Nucleus accumbens (tissue), 56 donors: ENCODE results near the gene NPHP4.

Experiments
- DNase-seq, 56 donors: peaks; one replicate each; lab custom pipeline; 2025; lab: John Stamatoyannopoulos, UW

Gene NPHP4

DNA sequence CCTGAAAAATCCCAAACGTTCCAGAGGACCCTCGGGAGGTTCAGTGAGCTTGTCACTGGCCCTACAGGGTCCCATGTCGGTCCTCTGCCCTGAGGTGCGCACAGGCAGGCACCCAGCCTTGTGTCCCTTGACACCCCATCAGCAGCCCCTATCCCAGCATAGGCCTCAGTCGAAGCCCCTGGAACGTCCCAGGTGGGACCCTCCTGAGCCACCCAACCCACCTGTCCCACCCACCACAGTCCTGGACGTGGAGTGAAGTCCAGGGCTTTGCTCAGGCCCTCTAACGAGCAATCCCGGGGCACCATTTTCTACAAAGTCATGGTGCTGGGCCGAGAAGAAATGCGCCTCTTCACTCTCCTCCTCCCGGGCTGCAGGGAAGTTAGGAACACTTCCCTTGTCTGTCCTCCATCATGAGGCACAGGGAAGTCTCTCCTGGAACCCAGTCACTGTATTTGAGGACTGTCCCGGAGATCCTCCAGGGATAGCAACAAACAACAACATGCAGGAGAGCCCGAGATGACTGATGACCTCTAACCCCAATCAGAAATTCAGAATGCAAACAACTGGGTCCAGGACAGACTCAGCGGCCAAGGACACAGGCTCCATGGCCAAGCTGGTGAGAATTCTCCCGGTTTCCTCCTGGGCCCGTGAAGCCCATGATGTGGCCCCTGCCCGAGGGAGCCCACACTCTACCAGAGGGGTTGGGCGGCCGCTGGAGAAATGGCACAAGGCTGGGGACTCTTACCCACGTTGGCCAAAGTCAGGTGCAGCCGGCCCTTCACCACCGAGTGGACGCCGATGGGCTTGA, 105.5 kb downstream of the NPHP4 start:
- no peak for DNase-seq

DNA sequence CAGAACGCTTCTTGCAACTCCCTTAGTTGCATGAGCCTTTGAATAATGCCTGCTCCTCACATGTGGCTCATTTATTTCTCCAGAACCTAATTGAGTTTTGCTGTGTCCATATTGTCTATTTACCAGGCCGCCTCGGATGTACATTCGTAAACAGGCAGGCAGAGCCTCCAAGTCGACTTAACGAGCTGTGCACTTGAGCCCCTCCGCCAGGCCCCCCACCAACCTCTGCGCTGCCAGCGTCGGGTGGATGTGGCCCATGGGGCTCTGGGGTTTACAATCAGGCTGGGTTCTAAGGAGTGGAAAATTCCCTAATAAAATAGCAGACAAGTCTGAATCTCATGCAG, 106.1 kb downstream of the NPHP4 start:
- DNase-seq = no peak

DNA sequence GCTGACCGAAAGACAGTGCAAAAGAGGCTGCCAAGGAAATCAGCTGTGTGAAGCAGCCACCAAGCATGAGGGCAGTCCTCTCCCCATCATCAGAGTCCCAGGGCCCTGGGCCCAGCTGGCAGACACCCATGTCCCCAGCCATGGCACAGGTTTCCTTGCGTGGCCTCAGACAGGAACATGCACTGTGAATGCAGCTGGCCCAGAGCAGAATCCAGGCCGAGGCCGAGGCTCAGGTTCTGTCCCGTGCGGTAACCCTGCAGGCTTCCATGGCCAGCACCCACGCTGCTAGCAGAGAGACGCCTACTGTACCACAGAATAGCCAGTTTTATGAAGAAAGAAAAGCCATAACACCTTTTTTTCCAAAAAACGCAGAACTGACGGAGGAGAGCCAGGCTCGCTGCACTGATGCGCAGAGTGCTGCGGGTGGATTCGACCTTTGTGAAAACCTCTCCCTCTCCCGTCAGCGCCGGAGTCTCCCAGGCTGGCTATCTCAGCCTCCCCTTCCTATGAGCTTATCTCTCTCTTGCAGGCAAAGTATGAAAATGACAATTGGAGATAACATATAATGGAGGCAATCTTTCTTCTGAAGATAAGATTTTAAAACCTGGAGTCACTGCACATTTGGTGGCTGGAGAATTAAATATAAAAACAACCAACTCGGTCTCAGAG, 106.6 kb downstream of the NPHP4 start:
- DNase-seq = no peak

DNA sequence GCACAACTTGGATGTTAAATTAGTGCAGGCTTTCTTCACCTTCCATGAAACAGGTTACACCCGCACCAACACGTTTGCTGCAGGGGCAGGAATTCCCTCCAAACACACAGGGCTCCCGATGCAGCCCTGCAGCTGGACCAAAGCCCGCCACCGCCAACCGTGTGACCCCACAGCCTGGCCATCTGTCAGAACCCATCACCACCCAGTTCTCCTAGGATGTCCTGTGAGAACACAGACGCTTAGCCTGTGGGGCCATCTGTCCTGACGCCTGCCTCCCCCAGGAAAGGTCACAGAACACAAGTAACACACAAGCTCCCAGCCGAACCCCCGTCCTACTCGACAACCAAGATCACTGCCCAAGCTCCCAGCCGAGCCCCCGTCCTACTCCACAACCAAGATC, 108.1 kb downstream of the NPHP4 start:
- DNase-seq = no peak

DNA sequence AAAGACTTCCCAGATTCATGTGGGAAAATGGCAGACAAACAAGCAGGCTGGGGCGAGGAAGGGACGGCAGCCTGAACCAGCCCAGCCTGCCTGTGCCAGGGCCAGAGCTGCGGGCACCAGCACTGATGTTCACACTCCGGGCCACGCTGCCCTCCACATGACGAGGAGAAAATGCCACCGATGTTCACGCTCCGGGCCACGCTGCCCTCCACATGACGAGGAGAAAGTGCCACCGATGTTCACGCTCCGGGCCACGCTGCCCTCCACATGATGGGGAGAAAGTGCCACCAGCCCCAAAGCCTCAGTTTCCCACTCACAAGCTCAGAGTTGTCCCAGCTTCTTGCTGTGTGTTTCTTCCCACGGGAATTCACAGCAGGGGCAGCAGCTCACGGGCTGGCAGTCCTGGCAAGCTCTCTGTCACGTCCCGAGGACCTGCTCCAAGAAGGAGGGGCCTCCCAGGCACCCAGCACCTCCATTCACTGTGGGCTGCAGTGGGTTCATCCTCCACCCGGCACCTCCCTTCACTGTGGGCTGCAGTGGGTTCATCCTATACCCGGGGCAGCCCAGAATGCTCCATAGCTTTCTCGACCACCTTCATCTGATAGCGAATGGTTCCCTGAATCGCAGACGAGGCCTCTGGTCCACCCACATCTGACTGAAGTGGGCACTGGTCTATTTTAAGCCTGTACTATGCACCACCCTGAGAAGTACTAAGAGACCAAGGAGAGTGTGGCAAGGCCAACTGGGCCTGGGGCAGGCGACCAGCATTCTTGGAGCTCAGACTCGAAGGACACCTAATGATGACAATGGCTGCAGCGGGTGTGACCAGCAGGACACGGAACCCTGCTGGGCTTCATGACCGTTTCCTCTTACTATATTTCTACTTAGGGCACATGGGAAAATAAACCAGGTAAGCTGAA, 108.8 kb downstream of the NPHP4 start:
- DNase-seq = no peak

DNA sequence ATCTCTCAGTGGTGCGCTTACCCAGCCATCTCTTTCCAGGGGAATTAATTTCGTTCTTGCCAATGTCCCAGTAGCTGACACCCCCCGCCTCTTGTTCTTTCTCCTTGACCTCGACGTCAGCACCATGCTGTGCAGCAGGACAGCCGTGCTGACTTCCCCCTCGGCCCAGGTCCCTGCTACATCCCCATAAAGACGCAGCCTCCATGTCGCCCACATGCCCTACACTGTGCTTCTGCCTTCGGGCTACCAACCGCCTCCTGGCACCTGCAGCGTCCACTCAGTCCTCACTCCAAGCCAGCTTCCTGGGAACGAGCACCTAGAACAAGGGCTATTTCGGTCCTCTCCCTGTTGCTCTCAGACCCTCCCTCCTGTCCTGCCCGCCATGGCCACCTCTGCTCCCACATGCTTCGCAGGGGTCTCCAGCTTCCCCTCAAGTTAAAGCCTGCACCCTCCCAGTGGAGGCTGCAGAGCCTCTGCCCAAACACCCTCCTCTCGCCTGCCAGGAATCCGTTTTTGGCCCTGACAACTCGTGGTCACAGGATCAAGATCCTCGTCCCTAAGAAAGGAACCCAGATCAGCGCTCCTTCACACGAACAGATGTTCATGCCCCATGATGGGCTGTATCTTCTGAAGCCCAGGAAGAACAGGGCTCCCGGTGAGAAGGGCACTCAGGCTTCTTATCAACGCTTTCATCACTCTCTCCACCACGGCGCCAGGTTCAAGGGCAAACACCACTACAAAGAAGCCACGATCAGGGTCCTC, 109.7 kb downstream of the NPHP4 start:
- no peak for DNase-seq

DNA sequence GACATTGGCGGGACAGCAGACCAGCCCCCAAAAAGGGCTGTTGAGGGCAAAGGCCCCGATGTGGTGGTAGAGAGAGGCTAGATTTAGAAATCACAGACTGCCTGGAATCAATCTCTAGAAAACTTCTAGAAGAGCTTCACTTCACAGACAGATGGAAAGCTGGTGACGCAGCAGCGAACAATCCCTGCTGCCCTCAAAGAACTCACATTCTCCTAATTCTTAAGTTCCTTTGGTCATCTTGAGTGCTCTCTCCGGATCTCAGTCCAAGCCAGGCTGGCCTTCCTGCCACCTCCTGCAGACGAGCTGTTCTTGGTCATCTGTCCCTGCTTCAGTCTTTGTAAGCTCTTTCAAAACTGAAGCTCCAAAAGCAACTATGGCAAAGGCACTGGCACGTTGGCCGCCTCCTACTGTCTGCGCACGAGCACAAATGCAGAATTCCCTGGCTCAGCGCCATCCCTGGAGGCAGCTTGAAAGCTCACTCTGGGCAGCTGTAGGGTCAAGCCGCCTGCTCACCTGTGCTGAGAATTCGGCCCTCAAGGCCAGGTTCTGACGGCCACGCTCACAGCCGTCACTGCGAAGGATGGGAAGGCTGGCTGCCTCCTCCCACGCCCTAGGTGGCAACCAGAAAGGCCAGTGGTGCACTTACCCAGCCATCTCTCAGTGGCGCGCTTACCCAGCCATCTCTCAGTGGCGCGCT, 110.6 kb downstream of the NPHP4 start:
- no peak for DNase-seq

DNA sequence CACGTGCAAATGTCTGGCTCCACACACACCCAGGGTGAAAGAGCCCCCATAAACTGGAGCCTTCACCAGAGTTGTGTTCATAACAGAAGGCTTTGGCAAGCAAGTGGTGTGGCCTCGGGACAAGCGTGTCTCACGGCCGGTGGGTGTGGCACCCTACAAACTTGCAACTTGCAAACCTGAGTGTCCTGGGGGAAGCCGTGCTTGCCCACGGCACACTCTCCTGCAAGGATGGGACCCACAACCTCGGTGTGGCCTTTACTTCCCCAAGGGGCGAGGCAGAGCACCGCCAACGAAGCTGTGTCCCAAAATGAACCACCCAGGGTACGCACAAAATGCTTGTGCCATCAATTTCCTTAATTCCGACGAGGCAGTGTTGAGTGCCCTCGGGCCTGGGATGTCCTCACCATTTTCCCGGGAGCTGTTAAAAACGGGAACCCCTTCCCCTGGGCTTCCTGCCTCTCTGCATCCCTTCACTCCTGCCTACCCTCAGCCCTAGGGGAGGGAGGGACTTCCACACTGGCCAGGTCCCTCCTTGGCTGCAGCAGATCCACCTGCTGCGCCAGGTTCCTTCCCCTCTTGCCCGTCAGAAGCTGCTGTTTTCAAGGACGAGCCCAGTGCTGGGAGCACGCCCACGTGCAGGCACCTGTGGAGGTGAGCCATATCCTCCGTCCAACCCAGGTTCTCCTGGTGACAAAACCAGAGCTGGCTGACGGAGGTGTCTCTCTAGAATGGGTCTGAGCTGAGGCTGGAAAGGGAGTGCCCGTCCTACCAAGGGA, 111.4 kb downstream of the NPHP4 start:
- DNase-seq = no peak

DNA sequence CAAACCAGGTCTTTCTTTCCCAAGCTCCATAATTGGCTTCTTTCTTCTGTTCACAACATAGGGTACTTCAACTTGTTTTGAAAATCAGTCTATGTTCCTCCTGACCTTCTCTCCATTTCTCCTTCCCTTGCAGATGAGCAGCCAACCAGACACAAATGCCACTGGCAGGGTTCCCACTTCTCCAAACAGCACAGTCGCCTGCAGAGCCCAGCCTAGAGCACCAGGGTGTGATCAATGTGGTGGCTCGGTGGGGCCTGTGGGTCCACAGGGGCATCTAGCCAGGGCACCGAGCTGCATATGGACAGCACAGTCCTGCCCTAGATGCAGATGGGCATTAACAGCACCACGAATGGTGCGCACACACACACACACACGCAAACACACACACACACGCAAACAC, 112.8 kb downstream of the NPHP4 start:
- no peak for DNase-seq

DNA sequence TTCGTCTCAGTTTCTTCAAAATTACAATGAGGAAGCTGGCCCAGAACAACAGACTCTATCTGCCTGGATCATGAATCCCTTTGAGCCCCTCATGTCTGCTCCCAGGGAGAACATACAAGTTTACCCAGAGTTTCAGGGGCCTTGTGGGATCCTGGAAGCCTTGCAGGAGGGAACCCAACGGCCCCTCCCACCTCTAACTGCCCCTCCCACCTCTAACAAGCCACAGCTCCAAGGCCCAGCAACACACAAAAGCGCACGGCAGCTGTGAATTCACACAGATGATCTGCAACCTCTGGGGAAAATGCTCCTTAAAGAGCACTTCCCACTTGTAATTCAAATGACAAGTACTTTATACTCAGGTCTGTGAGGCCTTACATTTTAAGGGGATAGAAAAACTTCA, 113.3 kb downstream of the NPHP4 start:
- no peak for DNase-seq

DNA sequence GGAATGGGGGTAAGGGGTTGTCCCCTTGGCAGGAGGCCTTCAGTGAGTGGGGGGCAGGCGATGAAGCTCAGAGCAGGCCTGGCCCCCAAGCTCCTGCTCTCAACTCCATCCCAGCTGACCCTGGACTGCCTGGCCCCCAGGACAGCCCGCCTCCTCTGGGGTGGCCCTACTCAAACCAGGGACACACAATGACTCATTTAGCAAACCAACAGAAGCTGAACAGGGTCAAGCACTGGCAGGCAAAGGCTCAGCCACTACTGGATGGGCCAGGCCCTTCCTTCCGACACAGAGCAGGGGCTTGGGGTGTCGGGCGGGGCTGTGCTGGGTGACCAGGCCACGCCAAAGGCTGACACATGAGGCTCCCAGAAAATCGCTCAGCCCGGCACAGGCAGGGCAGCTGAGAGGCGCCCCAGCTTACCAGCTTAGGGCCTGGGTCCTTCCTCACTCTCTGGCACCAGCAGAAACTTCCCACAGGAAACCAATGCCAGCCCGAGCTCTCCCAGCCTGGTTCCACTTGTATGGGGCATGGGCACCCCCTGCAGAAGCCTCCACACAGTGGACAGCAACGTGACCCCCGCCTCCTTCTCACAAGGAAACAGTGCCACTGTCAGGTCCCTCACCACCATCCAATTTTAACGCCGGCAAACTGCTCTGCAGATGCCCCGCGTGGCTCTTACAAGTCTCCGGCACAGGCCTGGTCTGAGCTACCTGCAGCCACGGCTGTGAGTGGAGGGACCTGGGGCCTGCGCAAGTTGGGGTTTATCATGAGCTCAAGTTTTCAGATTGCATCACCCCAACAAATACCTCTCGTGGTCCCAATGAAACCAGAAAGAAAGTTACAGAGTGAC, 114.3 kb downstream of the NPHP4 start:
- no peak for DNase-seq

DNA sequence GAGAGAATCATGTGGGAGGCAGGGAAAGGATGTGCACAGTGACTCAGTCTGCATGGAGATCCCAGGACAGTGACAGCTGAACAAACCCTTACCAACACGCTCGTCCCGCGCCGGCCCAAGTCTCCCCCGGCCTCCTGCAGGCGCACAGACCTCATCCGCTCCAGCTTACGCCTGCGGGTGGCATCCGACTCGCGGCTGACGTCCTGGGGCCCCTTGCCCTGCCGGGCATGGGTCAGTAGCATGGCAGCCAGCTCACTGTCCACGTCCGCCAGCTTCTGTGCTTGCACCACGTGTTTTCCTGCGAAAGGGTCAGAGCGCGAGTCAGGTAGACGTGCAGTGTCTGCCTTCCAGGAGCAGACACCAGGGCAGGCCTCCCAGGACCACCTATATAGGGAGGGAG, 115.2 kb downstream of the NPHP4 start:
- no peak for DNase-seq

DNA sequence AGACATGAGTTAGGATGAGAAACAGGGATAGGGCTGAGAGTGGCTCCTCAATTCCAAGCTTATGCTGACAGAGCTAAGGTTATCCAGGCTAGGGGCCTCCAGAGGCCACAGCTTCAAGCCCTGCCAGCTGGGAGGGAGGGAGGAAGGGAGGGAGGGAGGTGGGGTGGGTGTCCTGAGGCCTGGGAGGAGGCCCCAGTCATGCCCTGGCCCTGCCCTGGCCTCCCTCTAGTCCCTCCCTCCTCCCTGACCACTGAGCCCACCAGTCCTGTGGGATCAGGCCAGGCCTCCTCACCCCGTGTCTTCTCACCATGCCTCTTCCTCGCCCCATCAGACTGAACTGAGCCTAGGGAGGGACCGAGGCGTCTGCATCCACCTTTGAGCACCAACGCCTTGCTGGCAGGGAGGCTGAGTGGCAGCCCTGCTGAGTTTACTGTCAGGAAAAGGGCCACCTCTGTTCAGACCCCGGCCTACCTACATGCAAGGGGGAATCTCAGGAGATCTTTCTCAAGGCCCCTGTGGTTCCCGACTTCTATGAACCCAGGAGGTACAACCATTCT, 116.1 kb downstream of the NPHP4 start:
- DNase-seq = no peak

DNA sequence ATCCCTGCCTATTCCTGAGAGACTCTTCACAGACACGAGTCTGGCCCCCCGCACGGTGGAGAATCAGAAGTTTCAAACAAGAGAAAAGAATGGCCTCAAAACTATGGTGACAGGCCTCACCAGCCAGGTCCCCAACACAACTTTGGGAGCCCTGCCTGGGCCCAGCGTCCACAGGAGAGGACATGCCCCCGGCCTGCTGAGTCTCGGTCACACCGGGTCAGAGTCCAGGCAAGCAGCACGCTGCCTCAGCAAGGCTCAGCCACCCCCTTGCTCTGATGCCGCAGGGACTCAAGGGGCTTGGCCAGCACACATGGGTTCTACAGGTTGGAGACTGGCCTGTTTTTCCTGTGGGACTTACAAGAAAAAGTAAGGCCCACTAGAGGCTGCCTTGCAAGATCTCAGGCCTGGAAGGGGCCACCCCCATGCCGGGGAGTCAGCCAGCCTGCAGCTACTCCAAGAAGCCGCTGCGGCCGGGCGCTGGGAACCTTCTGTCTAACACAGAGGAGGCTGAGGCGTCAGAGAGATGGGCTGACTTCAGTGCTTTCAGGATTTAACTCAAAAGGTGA, 116.8 kb downstream of the NPHP4 start:
- DNase-seq = no peak

DNA sequence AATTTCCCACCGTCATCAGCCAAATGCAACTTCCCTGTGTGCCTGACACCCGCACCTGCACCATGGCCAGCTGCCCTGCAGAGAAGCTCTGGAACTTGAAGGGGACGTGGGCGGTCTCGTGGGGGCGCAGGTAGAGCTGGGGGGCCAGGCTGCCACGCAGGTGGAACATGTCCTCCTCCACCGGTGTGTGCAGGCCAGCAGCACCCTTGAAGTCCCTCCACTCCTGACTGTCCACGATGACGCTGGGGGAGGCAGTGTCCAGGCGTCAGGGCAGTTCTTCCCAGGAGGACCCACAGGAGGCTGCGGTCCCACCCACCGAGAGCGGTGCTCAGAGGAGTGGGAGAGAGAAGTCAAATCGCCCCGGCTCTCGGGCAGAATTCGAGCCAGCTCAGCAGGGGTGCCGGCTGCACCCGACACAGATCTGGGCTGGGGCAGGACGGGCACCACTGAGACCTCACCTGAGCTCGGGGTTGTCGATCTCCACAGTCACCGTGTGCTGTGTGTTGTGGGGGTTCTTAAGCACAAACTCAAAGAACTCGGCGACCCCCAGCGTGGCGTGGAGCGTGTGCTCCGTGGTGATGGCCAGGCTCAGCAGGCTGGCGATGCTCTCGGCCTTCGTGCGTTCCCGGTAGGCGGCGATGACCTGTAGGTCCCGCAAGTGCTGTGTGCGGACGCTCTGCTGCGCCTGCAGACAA, 117.7 kb downstream of the NPHP4 start:
- no peak for DNase-seq

DNA sequence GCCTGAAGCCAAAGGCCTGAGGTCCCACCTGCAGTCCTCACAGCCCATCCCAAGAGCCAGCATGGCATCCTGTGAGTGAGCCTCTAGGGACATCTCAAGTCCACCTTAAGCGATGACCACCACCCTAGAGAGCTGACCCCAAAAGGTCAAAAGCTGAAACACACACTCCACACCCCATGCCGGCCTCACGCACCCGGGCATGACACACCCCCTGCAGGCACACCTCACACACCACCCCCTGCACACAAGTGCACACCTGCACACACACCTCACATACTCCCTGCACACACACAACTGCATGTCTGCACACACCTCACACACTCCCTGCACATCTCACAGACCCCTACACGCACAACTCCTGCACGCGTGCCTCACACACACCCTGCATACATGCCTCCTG, 118.7 kb downstream of the NPHP4 start:
- no peak for DNase-seq

DNA sequence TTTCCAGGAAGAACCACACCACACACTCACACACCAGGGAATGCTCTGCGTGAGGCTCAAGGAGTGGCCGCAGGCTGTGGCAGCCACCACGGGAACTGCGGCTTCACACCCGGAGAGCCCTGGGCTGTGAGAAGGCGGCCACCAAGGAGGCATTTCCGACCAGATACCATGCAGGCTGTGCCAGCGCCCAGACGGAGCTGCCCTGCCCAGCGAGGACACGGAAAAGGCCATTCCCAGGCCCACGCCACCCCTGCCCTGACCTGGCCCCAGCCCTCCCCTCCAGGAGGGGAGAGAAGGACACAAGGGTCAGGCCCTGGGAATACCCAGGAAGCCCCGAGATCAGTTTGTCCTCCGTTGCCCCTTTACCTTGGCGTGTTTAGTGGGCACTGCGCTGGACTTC, 119.3 kb downstream of the NPHP4 start:
- no peak for DNase-seq
